ENCODE measurements around the gene IL36B. TPM values are rescaled to one million over a fixed set of nuclear protein-coding genes. Genes with fewer than 3 reads are reported as not detected.

IL36B gene
- total RNA-seq (2022; extraction: Qiagen RNA extraction; ENCODE audit: low read depth): 0.11 to 0.13 TPM in 2 of 5 replicates, not detected in the others

DNA sequence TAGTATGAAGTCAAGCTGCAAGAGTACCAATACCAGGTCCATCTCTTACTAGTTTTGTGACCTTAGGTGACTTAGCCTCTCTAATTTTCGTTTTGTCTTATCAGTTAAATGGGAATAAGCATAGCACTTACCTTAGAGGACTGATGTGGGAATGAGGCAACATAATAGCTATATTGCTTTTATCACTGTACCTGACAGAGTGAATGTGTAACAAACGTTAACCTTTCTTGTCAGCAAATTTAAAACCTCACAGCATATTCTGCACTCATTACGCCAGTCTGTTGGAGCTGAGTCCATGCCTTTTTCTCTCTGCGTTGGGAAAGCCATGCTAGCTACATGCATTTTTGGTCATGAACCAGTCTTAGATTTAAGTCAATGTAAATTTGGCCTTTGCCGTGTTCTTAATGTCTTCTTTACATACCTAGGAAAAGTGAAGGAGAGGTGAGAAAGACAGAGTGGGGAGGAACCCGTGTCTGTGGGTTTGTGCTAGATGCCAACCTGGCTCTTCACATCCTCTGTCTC is at the start of gene IL36B:
Gene IL36B, minus strand, starts transcription at position 472 of the 522 bp plus-strand sequence.

DNA sequence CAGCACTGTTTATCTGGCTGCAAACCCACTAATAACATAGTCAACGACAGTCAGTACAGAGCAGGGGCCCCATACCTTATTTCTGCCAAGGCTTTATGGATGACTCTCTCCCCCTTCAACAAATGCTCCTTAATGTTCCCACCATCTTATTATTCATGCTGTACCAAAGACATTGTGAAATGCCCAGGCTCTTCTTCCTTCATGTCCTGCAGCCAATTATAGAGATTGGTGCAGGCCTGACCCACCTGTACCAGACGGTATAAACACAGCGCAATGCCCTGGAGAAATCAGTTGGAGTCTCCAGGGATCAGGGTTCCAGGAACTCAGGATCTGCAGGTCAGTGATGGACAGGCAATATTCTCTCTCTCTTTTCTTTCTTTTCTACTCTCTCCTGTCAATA is 15.0 kb upstream of the IL36B start, which contains the start of gene IL1F10:
Gene IL1F10, plus strand, starts transcription at position 290 of the 400 bp plus-strand sequence. CDS start 4,769 bp downstream, outside the sequence.

DNA sequence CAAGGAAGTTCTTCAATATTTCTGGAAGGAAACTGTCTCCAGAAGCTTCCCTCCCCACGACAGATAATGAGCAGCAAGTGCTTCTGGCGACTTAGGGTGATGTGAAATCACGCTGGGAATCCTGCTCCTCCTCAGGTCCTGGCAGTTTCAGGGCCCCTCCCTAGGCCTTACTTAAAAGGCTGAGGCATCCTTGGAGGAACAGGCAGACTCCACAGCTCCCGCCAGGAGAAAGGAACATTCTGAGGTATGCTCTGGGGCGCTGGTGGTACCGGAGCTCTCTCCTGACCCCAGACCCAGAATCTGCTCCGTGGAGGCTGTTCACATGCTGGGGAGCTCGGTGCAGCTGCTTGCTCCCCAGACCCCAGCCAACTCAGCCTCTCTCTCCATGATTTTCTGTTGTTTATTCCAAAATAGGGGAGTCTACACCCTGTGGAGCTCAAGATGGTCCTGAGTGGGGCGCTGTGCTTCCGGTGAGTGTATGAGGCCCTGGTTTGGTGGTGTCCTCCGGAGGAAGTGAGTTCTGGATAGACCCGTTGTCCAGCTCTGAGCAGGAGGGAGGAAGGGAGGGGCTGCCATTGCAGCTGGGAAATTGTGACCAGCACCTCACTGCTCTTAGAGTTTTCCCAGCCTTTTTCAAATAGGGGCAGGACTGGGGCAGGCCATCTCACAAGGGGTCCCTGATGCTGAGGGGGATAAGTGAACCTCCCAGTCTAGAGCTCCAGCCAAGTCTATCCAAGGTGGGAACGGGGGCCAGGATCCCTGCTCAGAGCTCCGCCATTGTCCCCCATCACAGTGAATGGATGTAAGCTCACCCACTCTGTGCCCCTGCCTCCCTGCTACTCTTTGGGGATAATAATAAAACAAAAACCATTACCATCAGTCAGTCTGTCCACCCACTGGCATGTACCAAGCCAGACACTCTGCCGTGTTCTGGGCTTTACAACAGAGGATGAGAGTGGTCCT is 6.6 kb upstream of the IL36B start, which contains the start of gene IL36RN:
Gene IL36RN, plus strand, starts transcription at position 201 of the 963 bp plus-strand sequence. Its CDS starts 241 bp downstream, at position 442.

DNA sequence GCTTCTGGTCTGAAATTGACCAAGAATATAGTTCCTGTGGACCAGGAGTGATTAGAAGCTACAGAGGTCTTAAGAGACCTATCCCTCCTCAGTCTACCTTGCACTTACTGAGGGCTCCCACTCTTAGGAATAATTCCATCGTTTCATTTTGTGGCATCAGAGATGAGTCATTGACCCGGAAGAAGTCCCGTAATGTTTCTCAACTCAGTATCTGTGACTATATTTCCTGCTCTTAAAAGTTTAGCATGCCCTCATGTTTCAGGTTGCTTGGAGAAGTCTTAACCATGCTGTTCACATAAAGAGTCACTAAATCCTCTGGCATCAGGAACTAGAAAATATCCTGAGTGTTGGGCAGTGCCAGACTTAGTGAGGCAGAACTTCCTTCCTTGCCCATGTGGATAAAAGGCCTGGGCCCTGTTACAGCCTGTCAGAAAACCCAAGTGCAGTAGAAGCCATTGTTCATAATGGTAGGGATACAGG is 47.6 kb downstream of the IL36B start, which contains the start of gene IL36A:
Gene IL36A, plus strand, starts transcription at position 430 of the 480 bp plus-strand sequence. CDS start 413 bp downstream, outside the sequence.

DNA sequence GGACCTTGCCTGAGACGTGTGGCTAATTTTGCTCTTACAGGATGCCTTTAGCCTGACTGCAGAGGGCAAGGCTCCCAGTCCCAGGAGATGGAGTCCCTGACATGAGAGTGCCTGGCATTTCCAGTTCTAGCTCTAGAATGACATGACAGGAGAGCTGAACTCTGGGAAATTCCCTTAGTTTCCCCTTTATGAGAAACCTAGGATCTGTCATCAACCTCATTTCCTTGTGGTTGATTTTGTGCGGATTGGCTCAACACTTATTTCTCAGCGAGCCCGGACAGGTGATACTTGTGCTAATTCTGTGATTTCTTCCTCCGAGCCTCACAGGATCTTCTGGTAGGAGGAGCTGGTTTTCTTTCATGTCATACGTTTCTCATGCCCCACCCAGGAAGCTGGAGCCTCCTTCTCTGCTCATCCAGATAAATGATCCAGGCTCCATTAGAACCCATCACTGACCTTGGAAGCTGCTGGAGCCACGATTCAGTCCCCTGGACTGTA is 75.1 kb downstream of the IL36B start, which contains the start of gene IL36G:
Gene IL36G, plus strand, starts transcription at position 448 of the 498 bp plus-strand sequence. CDS start 633 bp downstream, outside the sequence.

Other genes with a start within 250 kb of the IL36B start
- 0.09 to 0.40 TPM (median 0.24 TPM) in 5 replicates for gene IL1B, start 216.1 kb downstream of the IL36B start, total RNA-seq (2022; extraction: Qiagen RNA extraction; ENCODE audit: low read depth)
- not detected in 5 replicates for gene IL37, start 141.7 kb downstream of the IL36B start, total RNA-seq (2022; extraction: Qiagen RNA extraction; ENCODE audit: low read depth)
- 0.10 TPM in 1 of 5 replicates, not detected in the others for gene IL36G, start 74.9 kb downstream of the IL36B start, total RNA-seq (2022; extraction: Qiagen RNA extraction; ENCODE audit: low read depth)
- not detected in 5 replicates for gene IL36A, start 47.4 kb downstream of the IL36B start, total RNA-seq (2022; extraction: Qiagen RNA extraction; ENCODE audit: low read depth)
- 0.03 to 0.07 TPM (median 0.06 TPM) in 4 of 5 replicates, not detected in the other for gene IL36RN, start 6.3 kb upstream of the IL36B start, total RNA-seq (2022; extraction: Qiagen RNA extraction; ENCODE audit: low read depth)
- not detected in 5 replicates for gene IL1F10, start 15.1 kb upstream of the IL36B start, total RNA-seq (2022; extraction: Qiagen RNA extraction; ENCODE audit: low read depth)
- 0.26 to 0.59 TPM (median 0.42 TPM) in 5 replicates for gene IL1RN, start 74.7 kb upstream of the IL36B start, total RNA-seq (2022; extraction: Qiagen RNA extraction; ENCODE audit: low read depth)
- 9.3 to 13.0 TPM (median 10.4 TPM) in 5 replicates for gene PSD4, start 121.1 kb upstream of the IL36B start, total RNA-seq (2022; extraction: Qiagen RNA extraction; ENCODE audit: low read depth)
- gene PAX8, start 226.1 kb upstream of the IL36B start, total RNA-seq (2022; extraction: Qiagen RNA extraction; ENCODE audit: low read depth): 0.64 to 1.4 TPM (median 0.78 TPM) in 5 replicates